Colon (tissue), 2 donors: ENCODE results near the gene CREB3L1.
"Not testable (repeated sequence)": the region's sequence is repeated elsewhere in the genome, so short reads cannot be mapped to it uniquely, and the experiment has no call there.

Experiments
- FAIRE-seq: peaks from 2 replicates; lab custom pipeline; 2012; peaks lifted over from hg19 to GRCh38; lab: Jason Lieb, UNC
- donor health status: control.
- donor health status: control.

CREB3L1 gene

DNA sequence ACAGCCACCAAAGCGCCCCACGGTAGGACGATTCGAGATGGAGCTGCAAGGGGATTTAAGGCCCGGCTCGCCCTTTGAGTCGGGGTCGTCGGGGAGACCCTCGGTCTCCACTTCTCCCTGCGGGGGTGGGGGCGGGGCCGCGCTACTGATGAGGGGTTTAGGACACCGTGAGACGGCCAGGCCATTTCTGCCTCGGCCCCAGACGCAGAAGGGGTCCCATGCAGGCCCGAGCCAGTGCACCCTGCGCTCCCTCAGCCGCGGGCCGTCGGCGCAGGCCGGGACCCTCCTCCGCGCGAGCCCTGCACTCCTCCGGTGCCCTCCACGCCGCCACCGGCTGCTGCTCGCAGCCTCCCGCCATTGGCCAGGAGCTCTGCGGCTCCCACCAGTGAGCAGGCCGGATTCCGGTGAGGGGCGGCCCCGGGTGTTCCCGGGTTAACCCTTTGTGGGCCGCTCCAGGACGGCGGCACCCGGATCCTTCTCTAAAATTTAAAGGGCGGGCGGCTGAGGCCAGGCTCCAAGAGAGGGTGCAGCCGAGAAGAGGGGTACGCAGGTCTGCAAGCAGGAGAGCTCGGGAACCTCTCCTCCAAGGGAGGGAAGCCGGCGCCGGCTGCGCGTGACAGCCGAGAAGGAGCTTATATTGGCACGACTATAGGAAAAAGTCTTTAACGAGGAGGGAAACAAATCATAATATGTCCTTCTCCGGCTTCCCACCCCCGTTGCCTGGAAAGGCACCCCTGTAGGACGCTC is 18.0 kb downstream of the CREB3L1 start:
- FAIRE-seq, result no peak

DNA sequence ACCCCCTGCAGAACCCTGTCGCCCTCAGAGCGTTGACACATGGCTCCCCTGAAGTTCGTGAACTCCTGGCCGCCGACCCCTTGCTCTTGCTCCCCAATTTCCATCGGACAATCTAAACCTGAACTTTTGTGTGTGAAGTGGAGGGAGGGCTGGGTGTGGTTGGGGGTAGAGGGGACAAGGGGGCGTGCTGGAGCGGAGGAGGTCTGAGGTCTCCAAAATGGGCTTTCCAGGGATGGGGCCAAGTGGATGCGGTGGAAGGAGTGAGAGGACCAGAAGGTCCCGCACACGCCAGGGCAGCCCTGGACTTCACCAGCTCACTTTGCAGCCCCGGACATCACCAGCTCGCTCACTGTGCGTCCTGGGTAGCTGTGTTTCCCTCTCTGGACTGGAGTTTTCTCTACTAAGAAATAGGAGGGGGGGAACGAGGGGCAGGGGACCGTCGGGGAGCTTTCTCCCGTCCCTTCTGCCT is 18.6 kb downstream of the CREB3L1 start:
- no peak for FAIRE-seq

GRCh38 chr11:46296528-46297448 is 19.3 kb downstream of the CREB3L1 start:
- FAIRE-seq, result no peak

DNA sequence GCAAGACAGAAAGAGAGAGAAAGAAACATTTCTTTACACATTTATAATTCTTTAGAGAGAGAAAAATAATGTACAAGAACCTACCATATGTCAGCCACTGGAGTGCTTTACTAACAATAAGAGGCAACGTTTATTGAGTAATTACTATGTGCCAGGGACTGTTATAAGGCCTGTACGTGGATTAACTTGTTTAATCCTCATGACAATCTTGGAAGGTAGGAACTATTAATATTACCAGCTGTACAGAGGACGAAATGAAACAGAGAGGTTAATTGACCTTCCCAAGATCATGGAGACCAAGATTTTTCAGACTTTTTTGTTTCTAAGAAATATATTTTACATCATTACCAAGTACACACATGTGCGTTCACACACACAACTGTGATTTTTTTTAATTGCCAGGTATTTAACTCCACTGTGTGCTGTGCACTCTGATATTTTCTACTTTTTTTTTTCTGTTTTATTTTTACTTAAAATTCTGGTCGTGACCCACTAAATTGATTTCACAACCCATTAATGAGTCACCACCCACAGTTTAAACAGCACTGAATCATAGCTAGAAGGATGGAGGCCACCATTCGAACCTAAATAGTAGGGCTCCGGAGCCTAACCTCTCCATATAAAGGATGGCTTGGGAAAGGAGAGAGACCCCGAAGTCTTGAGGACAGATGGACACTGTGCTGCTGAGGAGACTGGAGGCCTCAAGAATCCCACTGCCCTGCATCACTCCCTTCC is 21.4 kb downstream of the CREB3L1 start:
- FAIRE-seq, result no peak

DNA sequence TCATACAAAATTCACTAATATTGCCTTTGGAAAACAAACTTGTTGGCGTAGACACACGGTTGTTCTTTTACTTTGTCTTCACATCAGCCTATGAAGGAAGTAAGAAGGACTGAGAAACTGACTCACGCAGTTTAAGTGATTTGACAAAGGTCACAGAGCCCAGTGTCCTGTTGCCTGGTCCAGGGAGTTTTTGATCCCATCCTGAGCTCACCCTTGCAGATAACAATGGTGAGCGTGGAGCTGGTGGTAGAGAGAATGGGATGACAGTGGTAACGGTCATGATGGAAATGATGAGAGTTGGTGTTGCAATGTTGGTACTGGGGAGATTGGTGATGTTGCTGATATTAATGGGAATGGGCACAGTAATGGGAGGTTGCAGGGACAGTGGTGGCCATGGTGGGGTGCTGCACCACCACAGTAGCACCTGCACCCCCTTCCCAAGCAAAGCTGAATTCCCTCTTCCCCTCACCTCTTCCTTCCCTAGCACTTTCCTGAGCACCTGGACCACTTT is 22.0 kb downstream of the CREB3L1 start:
- no peak for FAIRE-seq

DNA sequence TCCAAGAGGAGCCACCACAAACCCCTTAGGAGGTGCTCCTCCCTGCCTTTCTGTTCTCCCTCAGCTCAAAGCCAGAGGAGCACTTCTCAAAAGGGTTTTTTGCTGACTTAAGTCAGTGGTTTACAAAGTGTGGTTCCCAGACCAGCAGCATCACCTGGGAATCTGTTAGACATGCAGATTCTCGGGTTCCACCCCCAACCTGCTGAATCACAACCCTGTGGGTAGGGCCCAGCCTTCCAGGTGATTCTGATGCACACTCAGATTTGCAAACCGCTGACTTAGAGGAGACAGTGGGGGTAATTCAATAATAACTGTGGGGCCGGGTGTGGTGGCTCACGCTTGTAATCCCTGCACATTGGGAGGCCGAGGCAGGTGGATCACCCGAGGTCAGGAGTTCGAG is 22.8 kb downstream of the CREB3L1 start:
- no peak for FAIRE-seq

DNA sequence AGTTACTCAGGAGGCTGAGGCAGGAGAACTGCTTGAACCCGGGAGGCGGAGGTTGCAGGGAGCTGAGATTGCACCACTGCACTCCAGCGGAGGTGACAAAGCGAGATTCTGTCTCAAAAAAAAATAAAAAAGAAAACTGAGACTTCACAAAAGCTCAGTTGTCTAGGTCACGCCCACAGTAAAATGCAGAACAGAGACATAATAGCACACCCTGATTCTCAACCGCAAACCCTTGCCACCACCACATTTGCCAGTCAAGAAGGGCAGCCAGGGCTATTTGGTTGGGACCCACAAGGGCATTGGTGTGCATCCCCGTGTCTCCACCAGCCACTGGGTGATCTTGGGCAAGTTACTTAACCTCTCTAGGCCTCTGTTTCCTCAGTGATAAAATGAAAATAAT is 25.4 kb downstream of the CREB3L1 start:
- no peak for FAIRE-seq

- FAIRE-seq, result not testable (repeated sequence)
Observed at GRCh38 chr11:46304036-46304435, 26.6 kb downstream of the CREB3L1 start.

DNA sequence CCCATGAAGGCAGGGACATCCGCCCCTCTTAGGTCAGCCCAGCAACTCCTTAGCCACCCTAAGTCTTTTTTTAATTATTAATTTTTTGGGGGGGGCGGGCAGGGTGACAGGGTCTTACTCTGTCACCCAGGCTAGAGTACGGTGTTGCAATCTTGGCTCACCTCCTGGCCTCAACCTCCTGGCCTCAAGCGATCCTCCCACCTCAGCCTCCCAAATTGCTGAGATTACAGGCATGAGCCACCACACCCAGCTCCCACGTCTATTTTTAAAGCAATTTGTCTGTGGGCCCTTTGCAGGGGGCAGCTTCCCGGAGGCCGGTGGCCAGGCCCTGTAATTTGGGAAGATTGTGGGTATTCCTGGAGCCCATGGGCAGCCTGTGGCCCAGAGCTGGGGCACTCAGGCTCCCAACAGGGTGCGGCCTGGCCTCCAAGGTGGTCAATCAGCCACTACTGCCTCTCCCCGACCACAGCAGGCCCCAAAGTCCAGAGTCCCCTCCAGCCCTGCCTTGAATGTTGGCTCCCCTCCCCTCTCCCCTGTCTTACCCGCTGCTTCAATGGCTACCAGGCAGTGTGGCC is 27.2 kb downstream of the CREB3L1 start:
- FAIRE-seq, result no peak

DNA sequence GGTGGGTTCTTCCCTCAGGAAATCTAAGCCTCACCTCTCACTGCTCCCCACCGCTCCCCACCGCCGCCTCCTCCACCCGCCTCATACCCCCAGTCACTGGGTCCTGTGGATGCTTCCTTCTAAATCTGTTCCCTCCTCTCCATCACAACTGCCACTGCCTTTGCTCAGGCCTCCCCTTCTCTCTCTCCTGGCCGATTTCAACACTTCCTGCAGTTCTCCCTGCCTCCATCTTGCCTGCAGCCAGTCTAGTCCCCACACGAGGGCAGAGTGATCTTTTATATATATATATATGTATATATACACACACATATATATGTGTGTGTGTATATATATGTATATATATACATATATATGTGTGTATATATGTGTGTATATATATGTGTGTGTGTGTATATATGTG is 27.8 kb downstream of the CREB3L1 start:
- FAIRE-seq, result no peak

DNA sequence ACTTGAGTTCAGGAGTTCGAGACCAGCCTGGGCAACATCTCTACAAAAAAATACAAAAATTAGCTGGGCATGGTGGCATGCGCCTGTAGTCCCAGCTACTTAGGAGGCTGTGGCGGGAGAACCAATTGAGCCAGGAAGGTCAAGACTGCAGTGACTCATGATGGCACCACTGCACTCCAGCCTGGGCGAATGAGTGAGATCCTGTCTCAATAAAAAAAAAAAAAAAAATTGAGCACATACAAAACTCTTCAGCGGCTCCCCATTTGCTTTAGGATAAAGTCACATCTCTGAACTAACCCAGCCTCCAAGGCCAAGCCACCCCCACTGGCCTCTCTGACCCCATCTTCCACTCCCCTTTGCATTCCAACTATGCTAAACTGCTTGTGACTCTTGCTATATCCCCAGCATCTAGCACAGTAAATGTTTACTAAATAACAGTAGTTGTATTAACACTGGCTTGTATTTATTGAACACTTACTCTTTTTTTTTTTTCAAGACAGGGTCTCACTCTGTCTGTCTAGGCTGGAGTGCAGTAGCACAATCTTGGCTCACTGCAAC is 28.9 kb downstream of the CREB3L1 start:
- FAIRE-seq, result no peak

- no peak for FAIRE-seq
Observed at GRCh38 chr11:46307369-46307768, 29.9 kb downstream of the CREB3L1 start.

GRCh38 chr11:46307785-46308341 is 30.4 kb downstream of the CREB3L1 start:
- no peak for FAIRE-seq

DNA sequence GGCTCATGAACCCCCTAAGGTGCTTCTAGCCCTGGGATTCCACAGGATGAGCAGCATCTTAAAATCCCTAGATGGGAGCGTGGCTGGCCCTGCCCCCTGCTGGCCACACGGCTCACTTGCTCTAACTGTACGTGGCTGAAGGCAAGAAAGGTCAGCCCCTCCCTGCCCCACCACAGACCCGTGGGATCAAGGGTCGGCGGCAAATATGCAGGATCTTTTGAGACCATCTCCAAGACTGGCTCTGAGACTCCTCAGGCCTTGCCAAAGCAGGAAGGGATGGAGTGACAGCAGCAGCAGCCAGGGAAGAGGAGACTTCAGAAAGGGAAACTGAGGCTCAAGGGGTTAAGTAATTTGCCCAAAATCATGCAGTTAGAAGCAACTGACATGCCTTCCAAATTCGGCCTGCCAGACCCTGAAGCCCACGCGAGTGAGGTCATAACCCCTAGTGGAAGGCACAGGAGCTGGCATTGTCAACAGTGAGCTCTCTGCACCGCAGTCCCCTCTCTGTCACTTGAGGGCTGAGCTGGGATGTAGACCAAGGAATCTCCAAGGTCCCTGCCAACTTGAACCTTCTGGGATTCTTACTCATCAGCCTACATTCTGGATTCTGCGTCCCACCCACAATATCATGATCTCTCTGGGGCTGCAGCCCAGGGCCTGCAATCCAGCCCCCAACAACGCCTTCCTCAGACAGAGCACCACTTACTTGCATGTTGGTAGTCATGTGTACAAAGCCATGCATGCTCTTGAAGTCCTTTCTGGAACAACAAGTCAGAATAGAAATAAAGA is 31.4 kb downstream of the CREB3L1 start:
- no peak for FAIRE-seq

GRCh38 chr11:46309814-46310259 is 32.4 kb downstream of the CREB3L1 start:
- no peak for FAIRE-seq

DNA sequence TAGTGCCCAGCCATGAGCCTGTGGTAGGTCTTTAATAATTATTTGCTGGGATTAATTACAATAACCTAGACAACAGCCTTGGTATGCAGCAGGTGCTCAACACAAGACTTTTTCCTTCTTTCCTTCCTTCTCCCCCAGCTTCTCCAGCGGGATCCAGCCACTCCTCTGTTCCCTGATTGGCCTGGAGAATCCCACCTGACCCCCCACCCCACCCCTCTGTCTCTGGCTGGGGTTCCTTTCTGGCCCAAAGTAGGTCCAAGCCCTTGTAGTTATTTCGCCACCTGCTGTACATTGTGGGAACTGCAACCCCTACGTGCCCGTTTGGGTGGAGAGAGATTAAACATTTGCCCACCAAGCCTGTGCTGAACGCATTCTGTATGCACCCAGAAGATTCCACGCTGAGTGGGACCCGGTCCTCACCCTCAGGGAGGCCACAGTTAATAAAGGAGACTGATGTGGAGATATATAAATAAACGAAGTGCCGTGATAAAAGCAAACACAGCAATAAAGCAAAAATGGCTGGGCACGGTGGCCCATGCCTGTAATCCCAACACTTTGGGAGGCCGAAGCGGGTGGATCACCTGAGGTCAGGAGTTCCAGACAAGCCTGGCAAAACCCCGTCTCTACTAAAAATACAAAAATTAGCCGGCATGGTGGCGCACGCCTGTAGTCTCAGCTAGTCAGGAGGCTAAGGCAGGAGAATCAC is 37.7 kb downstream of the CREB3L1 start:
- FAIRE-seq, result no peak

DNA sequence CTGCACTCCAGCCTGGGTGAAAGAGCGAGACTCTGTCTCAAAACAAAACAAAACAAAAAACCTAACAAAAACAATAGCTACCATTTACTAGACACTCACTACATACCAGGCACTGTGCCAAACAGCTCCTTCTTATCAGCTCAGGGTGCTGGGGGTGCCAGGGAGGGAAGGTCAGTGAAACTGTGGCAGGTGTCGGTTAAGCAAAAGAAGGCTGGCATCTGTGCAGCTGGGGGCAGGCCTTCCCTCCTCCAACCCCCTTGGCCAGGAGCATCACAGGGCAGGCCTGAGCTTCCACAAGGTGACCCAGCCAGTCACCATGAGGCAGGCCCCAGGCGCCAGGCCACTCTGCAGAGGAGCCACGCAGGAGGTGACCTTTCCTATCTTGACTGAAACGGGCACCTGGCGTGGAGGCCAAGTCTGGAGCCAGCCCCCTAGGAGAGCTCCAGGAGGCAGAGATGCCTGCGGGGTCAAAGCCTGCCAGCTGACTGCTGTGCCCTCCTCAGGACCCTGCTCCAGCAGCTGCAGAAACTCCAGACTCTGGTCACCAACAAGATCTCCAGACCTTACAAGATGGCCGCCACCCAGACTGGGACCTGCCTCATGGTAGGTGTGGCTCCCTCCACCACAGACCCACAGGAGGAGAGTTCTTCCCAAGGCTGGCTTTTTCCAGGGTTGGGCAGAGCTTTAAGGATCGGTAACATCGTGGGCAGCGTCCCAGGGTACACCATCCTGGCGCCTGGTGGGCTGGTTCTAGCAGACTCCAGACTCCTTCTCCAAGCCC is 38.5 kb downstream of the CREB3L1 start:
- FAIRE-seq, result no peak

GRCh38 chr11:46319074-46319453 is 41.6 kb downstream of the CREB3L1 start:
- FAIRE-seq, result no peak

DNA sequence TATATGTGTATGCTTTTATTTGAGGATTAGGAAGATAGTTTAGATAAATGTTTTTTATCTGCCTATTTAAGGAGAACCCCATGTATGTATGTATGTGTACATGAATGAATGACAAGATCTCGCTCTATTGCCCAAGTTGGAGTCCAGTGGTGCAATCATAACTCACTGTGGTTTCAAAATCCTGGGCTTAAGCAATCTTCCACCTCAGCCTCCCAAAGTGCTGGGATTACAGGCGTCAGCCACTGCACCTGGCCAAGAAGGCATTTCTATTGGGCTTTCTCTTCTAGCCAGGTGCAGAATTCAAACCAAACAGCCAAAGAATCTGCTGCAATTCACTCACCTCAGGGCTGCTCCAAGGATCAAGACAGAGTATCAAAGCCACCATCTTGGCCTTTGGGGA is 44.3 kb downstream of the CREB3L1 start:
- FAIRE-seq, result no peak
